ENCODE measurements around the gene GPC1. TPM values are rescaled to one million over a fixed set of nuclear protein-coding genes. Genes with fewer than 3 reads are reported as not detected.

GPC1 gene
- total and polyA plus RNA-seq, 10 donors, result 4.1 to 25.0 (median 15.1) TPM

DNA sequence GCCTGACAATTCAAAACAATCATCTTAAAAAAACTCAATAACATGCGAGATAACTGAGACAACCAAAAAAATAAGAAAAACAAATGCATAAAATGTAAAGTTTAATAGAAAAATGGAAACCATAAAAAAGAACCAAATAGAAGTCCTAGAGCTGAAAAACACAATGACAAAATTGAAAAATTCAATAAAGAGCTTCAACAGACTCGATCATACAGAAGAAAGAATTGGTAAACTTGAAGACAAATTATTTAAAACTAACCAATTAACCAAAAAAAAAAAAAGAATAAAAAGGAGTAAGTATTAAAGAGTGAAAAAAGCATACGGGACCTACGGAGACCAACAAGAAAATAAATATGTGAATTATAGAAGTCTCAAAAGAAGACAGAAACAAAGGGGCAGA, 37.7 kb downstream of the GPC1 start:
- H3K4me3 ChIP-seq, result no peak overlapping the region
- H3K36me3 ChIP-seq, result peaks cover 0 to 28% (median 0%) of the 10 kb centered on the region in 6 donors
- H3K9me3 ChIP-seq, result peaks cover 4 to 57% (median 54%) of the 10 kb centered on the region in 8 donors
- no peak for DNase-seq
- intact Hi-C loops (cut with DNase I; ENCODE audit: low total_unique reads), result no loop called here
- no peaks in the 10 kb centered on the region for H3K4me1 ChIP-seq
- 94 to 98% (median 96%) methylated on average over 4 of the region's 4 CpGs for WGBS, 5 donors
- no peak overlapping the region for H3K27ac ChIP-seq
- no peaks in the 10 kb centered on the region for H3K27me3 ChIP-seq (replicated peaks in 1 of 7)
- TF ChIP-seq, protein P1, sequence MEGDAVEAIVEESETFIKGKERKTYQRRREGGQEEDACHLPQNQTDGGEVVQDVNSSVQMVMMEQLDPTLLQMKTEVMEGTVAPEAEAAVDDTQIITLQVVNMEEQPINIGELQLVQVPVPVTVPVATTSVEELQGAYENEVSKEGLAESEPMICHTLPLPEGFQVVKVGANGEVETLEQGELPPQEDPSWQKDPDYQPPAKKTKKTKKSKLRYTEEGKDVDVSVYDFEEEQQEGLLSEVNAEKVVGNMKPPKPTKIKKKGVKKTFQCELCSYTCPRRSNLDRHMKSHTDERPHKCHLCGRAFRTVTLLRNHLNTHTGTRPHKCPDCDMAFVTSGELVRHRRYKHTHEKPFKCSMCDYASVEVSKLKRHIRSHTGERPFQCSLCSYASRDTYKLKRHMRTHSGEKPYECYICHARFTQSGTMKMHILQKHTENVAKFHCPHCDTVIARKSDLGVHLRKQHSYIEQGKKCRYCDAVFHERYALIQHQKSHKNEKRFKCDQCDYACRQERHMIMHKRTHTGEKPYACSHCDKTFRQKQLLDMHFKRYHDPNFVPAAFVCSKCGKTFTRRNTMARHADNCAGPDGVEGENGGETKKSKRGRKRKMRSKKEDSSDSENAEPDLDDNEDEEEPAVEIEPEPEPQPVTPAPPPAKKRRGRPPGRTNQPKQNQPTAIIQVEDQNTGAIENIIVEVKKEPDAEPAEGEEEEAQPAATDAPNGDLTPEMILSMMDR (IDR thresholded peaks at IDR 0.05 in 8 of 11, conservative IDR thresholded peaks at IDR 0.05 in 3 of 11), result no peak
- TF ChIP-seq POLR2AphosphoS5 (IDR thresholded peaks at IDR 0.05) (no peak), POLR2A (IDR thresholded peaks at IDR 0.05) (no peak)

DNA sequence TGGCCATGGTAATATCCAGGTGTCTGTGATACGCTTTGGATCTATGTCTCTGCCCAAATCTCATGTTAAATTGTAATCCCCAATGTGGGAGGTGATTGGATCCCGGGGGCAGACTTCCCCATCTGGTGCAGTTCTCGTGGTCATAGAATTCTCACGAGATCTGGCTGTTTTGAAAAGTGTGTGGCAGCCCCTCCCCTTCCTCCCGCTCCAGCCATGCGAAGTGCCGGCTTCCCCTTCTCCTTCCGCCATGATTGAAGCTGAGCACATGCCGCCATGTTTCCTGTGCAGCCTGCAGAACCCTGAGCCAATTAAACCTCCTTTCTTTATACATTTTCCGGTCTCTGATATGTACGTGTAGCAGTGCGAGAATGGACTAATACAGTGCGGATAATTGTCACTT, 42.5 kb downstream of the GPC1 start:
- Histone ChIP-seq H3K9me3 (peaks cover 4 to 42% (median 40%) of the 10 kb centered on the region in 8 donors), H3K27me3 (replicated peaks in 1 of 7) (no peaks in the 10 kb centered on the region), H3K27ac (no peak overlapping the region), H3K4me3 (no peak overlapping the region), H3K36me3 (peaks cover 0 to 11% (median 0%) of the 10 kb centered on the region in 6 donors), H3K4me1 (no peaks in the 10 kb centered on the region)
- TF ChIP-seq, protein P1 (IDR thresholded peaks at IDR 0.05 in 8 of 11, conservative IDR thresholded peaks at IDR 0.05 in 3 of 11), result no peak
- TF ChIP-seq POLR2AphosphoS5 (IDR thresholded peaks at IDR 0.05) (no peak), POLR2A (IDR thresholded peaks at IDR 0.05) (no peak)
- intact Hi-C loops (cut with DNase I; ENCODE audit: low total_unique reads), result no loop called here
- DNase-seq, result peak; percentile 28
- WGBS, 5 donors, result 75 to 88% (median 84%) methylated on average over 13 of the region's 13 CpGs

DNA sequence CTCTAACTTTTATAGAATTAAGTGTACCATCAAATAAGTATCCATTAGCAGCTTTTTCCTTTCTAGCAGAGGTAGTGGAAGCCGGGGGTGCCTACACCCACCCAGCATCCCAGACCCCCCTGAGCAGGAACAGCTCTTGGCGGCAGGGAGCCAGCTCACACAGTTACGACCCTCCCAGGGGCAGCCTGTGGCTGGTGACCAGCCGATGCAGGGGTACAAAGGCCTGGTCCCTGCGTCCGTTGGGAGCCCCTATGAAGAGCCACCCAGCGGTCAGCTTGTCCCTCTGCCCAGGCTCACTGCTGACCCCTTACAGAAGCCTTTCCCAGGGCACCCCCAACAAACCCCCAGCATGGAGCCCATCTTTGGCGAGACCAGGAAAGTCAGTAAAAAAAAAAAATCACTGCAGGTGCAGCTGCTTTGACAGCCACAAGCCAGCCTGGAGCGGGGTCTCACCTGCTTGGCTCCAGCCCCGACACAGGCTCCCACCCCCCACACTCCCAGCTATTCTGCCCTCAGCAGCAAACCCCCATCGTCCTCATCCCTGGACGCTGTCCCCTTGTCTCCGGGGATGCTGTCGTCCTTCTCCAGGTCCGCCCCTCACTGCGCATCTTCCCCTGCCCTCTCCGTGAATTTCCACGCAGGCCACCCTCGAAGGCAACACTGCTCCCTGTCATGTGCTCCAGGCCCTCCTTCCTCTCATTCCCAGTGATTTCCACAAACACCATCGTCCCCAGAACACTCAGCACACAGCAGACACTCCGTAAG, 43.1 kb downstream of the GPC1 start:
- Histone ChIP-seq H3K27ac (no peak overlapping the region), H3K27me3 (replicated peaks in 1 of 7) (no peaks in the 10 kb centered on the region), H3K4me3 (no peak overlapping the region), H3K36me3 (peaks cover 0 to 11% (median 0%) of the 10 kb centered on the region in 6 donors), H3K4me1 (no peaks in the 10 kb centered on the region), H3K9me3 (peaks cover 4 to 38% (median 34%) of the 10 kb centered on the region in 8 donors)
- peak; percentile 58 for DNase-seq
- TF ChIP-seq, protein P1 (IDR thresholded peaks at IDR 0.05 in 8 of 11, conservative IDR thresholded peaks at IDR 0.05 in 3 of 11), result no peak
- TF ChIP-seq POLR2AphosphoS5 (IDR thresholded peaks at IDR 0.05) (no peak), POLR2A (IDR thresholded peaks at IDR 0.05) (no peak)
- intact Hi-C loops (cut with DNase I; ENCODE audit: low total_unique reads), result no loop called here
- 92 to 95% (median 94%) methylated on average over 20 to 21 of the region's 21 CpGs for WGBS, 5 donors

DNA sequence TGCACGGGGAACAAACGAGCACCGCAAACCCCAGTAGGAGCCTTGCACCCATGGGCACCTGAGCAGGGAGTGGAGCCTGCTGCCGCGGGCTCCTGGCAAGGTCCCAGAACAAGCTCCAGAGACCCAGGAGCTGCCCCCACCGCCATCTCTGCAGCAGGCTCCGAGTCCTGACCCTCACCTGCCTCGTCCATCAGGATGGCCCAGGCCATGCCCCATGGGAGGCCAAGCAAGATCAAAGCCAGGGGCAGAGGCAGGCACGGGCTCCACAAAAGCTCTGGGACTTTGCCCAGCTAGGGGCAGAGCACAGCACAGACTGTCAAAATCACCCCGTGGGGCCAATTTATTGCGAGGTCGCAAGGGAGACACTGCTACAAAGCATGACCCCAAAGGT, 43.6 kb downstream of the GPC1 start:
- H3K27me3 ChIP-seq (replicated peaks in 1 of 7), result no peaks in the 10 kb centered on the region
- WGBS, 5 donors, result 82 to 95% (median 87%) methylated on average over 10 to 12 of the region's 12 CpGs
- DNase-seq, result no peak
- peaks cover 4 to 38% (median 34%) of the 10 kb centered on the region in 8 donors for H3K9me3 ChIP-seq
- no peaks in the 10 kb centered on the region for H3K4me1 ChIP-seq
- intact Hi-C loops (cut with DNase I; ENCODE audit: low total_unique reads), result no loop called here
- H3K4me3 ChIP-seq, result no peak overlapping the region
- H3K36me3 ChIP-seq, result peaks cover 0 to 11% (median 0%) of the 10 kb centered on the region in 6 donors
- TF ChIP-seq, protein P1 (IDR thresholded peaks at IDR 0.05 in 8 of 11, conservative IDR thresholded peaks at IDR 0.05 in 3 of 11), result no peak
- no peak for TF ChIP-seq POLR2AphosphoS5 (IDR thresholded peaks at IDR 0.05)
- TF ChIP-seq POLR2A (IDR thresholded peaks at IDR 0.05), result no peak
- no peak overlapping the region for H3K27ac ChIP-seq
